ENCODE results near the gene SULT2B1. TPM values are rescaled to one million over a fixed set of nuclear protein-coding genes. Genes with fewer than 3 reads are reported as not detected.
"Not testable (repeated sequence)": the region's sequence is repeated elsewhere in the genome, so short reads cannot be mapped to it uniquely, and the experiment has no call there.

SULT2B1 gene
- total RNA-seq, 2 experiments from 2014 or later: not detected

DNA sequence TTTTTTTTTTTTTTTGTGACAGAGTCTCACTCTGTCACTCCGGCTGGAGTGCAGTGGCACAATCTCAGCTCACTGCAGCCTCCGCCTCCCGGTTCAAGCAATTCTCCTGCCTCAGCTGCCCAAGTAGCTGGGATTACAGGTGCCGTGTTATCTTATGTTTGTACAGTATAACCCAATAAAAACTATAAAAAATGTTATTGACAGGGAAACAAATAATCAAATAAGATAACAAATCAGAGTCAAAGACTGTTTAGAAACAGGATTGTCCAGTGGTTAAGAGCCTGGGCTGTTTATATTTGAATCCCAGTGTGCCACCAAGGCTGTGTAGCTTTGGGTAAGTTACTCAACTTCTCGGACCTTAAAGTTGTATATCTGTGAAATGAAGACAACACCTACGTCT is 21.2 kb upstream of the SULT2B1 start:
- Mint-ChIP-seq H3K4me1 (ENCODE audit: low read depth) (no peaks in the 10 kb centered on the region), H3K9me3 (peaks cover 29% of the 10 kb centered on the region), H3K4me3 (no peak overlapping the region), H3K27me3 (peaks cover 5% of the 10 kb centered on the region), H3K36me3 (peaks cover 4% of the 10 kb centered on the region), H3K27ac (no peak overlapping the region)
- DNase-seq: no peak
- ChIA-PET CTCF (interaction anchor here (1.2 kb wide), 1 partner anchor 58 kb away, joined by 3 read pairs; no protein-coding TSS in a partner anchor), POLR2A (no interaction called here)
- intact Hi-C loops (cut with micrococcal nuclease): no loop called here

GRCh38 chr19:48533770-48534169 is 18.2 kb upstream of the SULT2B1 start:
- Mint-ChIP-seq H3K4me1 (ENCODE audit: low read depth) (no peaks in the 10 kb centered on the region), H3K27ac (no peak overlapping the region), H3K4me3 (no peak overlapping the region), H3K27me3 (peaks cover 3% of the 10 kb centered on the region), H3K36me3 (no peaks in the 10 kb centered on the region), H3K9me3 (peaks cover 5% of the 10 kb centered on the region)
- POLR2A ChIA-PET: no interaction called here
- intact Hi-C loops (cut with micrococcal nuclease): no loop called here
- CTCF ChIA-PET: no interaction called here
- no peak for DNase-seq

DNA sequence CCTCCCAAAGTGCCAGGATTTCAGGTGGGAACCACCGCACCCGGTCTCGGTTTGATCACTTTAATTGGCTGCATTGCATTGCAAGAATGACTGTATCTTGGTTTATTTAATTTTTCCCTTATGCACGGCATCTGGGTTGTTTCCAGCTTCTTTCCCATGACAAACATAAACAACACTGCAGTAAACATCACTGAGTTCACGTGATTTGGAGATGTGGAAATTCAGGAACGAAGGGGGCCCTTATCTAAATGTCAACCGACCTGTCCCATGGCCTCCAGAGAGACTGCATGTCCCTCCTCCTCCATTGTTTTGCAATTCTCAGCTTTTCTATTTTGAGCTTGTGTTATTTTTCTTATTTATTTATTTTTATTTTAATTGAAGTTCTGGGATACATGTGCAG is 14.4 kb upstream of the SULT2B1 start:
- Mint-ChIP-seq H3K27me3 (no peaks in the 10 kb centered on the region), H3K9me3 (no peaks in the 10 kb centered on the region), H3K36me3 (no peaks in the 10 kb centered on the region), H3K27ac (no peak overlapping the region), H3K4me3 (no peak overlapping the region), H3K4me1 (ENCODE audit: low read depth) (no peaks in the 10 kb centered on the region)
- POLR2A ChIA-PET: no interaction called here
- intact Hi-C loops (cut with micrococcal nuclease): no loop called here
- no peak for DNase-seq
- CTCF ChIA-PET: no interaction called here

DNA sequence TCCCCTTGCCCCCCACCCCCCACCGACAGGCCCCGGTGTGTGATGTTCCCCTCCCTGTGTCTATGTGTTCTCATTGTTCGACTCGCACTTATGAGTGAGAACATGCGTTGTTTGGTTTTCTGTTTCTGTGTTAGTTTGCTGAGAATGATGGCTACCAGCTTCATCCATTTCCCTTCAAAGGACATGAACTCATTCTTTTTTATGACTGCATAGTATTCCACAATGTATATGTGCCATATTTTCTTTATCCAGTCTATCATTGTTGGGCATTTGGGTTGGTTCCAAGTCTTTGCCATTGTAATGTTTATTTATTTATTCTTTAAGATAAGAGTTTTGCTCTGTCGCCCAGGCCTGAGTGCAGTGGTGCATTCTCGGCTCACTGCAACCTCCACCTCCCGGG is 13.9 kb upstream of the SULT2B1 start:
- DNase-seq; H3K4me3 Mint-ChIP-seq; H3K27ac Mint-ChIP-seq; H3K27me3 Mint-ChIP-seq; H3K9me3 Mint-ChIP-seq; H3K36me3 Mint-ChIP-seq; POLR2A ChIA-PET; CTCF ChIA-PET; intact Hi-C loops (cut with micrococcal nuclease); H3K4me1 Mint-ChIP-seq (ENCODE audit: low read depth): not testable (repeated sequence)

DNA sequence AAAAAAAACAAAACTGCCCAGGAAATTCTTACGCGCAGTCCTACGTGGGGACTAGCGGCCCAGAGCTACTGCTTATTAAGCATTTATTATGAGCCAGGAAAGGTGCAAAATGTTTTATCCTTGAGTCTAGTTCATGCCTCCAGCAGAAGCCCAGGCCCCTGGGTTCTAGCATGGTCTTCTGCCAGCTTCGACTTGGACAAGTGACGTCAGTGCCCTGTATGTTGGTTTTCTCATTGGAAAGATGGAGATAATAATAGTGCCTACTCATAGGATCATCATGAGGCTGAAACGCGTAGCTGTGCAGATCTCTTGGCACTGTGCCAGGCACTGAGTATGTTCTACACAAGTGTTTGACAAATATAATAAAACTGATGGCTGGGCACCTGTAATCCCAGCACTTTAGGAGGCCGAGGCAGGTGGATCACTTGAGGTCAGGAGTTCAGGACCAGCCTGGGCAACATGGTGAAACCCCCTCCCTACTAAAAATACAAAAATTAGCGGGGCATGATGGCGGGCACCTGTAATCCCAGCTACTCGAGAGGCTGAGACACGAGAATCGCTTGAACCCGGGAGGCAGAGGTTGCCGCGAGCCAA is 12.4 kb upstream of the SULT2B1 start:
- POLR2A ChIA-PET: no interaction called here

GRCh38 chr19:48540110-48540509 is 11.9 kb upstream of the SULT2B1 start:
- H3K36me3 Mint-ChIP-seq: no peaks in the 10 kb centered on the region
- H3K27me3 Mint-ChIP-seq: no peaks in the 10 kb centered on the region
- CTCF ChIA-PET: interaction anchor here (1.2 kb wide), 1 partner anchor 44 kb away, joined by 5 read pairs; no protein-coding TSS in a partner anchor

More for the DNA sequence above, 12.4 kb upstream of the SULT2B1 start:
- Mint-ChIP-seq H3K4me3 (no peak overlapping the region), H3K9me3 (no peaks in the 10 kb centered on the region), H3K36me3 (no peaks in the 10 kb centered on the region), H3K27ac (no peak overlapping the region), H3K4me1 (ENCODE audit: low read depth) (no peaks in the 10 kb centered on the region), H3K27me3 (no peaks in the 10 kb centered on the region)
- DNase-seq: no peak
- CTCF ChIA-PET: interaction anchor here (1.2 kb wide), 1 partner anchor 45 kb away, joined by 5 read pairs; no protein-coding TSS in a partner anchor
- intact Hi-C loops (cut with micrococcal nuclease): no loop called here

GRCh38 chr19:48541813-48542212 is 10.2 kb upstream of the SULT2B1 start:
- ChIA-PET POLR2A (interaction anchor here (0.6 kb wide), 1 partner anchor 755 kb away, joined by 3 read pairs; no protein-coding TSS in a partner anchor), CTCF (interaction anchor here (2.2 kb wide), 1 partner anchor 43 kb away, joined by 6 read pairs; no protein-coding TSS in a partner anchor)
- Mint-ChIP-seq H3K4me1 (ENCODE audit: low read depth) (no peaks in the 10 kb centered on the region), H3K36me3 (no peaks in the 10 kb centered on the region), H3K9me3 (no peaks in the 10 kb centered on the region), H3K27ac (no peak overlapping the region), H3K4me3 (no peak overlapping the region), H3K27me3 (no peaks in the 10 kb centered on the region)
- no peak for DNase-seq
- intact Hi-C loops (cut with micrococcal nuclease): no loop called here

More at GRCh38 chr19:48540110-48540509, 11.9 kb upstream of the SULT2B1 start:
- Mint-ChIP-seq H3K27ac (no peak overlapping the region), H3K4me1 (ENCODE audit: low read depth) (no peaks in the 10 kb centered on the region), H3K4me3 (no peak overlapping the region), H3K9me3 (no peaks in the 10 kb centered on the region)
- POLR2A ChIA-PET: no interaction called here
- intact Hi-C loops (cut with micrococcal nuclease): no loop called here
- DNase-seq: no peak

DNA sequence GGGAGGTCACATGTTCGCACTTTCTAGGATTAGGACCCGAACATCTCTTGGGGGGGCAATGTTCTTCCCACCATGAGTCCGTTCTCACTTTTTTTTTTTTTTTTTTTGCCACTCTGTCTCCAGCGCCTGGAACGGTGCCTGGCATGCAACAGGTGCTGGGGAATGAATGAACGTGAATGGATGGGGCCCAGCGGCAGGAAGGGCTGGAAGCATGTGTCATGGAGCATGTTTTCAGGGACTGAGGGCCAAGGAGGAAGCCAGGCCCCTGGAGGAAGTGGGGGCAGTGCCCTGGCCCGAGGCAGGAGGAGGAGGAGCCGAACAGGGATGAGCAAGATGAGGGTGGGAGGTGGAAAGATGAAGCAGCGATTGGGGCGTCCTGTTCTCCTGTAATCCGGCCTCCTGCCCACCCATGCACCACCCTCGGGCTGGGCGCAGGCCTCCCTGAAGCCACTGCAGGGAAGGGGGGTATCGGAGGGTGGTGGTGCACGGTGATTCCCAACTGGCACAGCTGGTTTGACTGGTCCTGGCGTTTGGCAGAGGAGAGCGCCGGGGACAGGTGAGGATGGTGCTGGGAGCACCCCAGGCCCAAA is 8.8 kb upstream of the SULT2B1 start:
- CTCF ChIA-PET: no interaction called here
- intact Hi-C loops (cut with micrococcal nuclease): no loop called here
- no peaks in the 10 kb centered on the region for H3K4me1 Mint-ChIP-seq (ENCODE audit: low read depth)
- no peak for DNase-seq
- no peaks in the 10 kb centered on the region for H3K9me3 Mint-ChIP-seq
- H3K27me3 Mint-ChIP-seq: no peaks in the 10 kb centered on the region
- H3K4me3 Mint-ChIP-seq: no peak overlapping the region
- H3K27ac Mint-ChIP-seq: no peak overlapping the region
- POLR2A ChIA-PET: no interaction called here
- H3K36me3 Mint-ChIP-seq: no peaks in the 10 kb centered on the region

DNA sequence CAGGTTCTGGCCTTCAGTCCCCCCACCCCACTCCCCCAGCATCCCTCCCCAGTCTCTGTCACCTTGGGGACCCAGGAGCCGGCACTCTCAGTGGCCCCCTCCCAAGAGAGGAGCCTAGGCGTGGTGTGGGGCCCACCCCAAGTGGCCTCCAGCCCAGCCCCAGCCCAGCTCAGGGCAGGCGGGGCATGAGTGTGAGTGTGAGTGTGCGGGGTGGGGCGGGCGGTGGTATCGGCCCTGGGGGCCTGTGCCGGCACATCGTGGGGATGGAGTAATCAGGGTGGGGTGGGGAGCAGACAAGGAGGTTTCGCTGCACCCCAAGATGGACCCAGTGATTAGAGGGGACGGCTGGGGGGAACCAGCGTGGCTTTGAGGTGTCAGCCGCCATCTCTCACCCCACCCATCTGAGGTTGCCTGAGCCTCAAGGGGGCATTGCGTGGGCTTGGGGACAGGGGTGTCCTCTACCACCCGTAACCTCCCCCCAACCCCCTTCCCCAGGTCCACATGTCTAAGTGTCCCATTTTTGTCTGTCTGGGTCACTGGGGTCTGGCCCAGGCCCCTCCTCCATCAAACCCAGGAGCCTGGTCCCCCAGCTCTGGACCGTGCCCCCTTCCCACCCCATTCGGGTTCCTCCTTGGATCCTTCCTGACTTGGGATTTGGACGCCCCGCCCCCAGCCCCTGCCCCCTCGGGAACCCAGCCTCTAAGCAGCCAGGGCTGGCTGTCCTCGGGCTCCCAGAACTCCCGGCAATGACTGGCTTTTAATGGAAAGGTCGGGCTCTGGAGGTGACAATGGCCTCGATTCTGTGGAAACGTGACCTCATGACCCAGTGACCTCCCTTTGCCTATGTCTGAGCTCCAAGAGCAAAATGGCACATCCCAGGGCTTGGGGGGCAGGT is 6.9 kb upstream of the SULT2B1 start:
- ChIA-PET CTCF (no interaction called here), POLR2A (no interaction called here)
- no peak overlapping the region for H3K4me3 Mint-ChIP-seq
- H3K9me3 Mint-ChIP-seq: no peaks in the 10 kb centered on the region
- H3K36me3 Mint-ChIP-seq: no peaks in the 10 kb centered on the region
- intact Hi-C loops (cut with micrococcal nuclease): no loop called here
- DNase-seq: no peak
- H3K27me3 Mint-ChIP-seq: no peaks in the 10 kb centered on the region
- H3K4me1 Mint-ChIP-seq (ENCODE audit: low read depth): no peaks in the 10 kb centered on the region
- H3K27ac Mint-ChIP-seq: no peak overlapping the region

DNA sequence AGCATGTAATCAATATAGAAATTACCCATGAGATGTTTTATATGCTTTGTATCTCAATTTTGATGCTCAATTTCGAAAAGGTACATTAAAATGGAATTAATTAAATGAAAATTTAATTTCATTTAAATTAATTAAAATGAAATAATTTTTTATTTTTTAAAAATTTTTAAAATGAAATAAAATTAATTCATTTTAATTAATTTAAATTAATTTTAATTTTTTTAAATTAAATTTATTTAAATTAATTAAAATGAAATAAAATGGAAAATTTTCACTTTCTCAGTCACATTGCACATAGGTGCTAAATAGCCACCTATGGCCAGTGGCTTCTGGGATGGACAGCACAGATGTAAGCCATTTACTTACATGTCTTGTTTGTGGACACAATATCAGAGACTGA is 4.2 kb upstream of the SULT2B1 start:
- no peak for DNase-seq
- Mint-ChIP-seq H3K4me3 (no peak overlapping the region), H3K9me3 (no peaks in the 10 kb centered on the region), H3K27me3 (peaks cover 2% of the 10 kb centered on the region), H3K27ac (no peak overlapping the region), H3K36me3 (no peaks in the 10 kb centered on the region), H3K4me1 (ENCODE audit: low read depth) (no peaks in the 10 kb centered on the region)
- POLR2A ChIA-PET: no interaction called here
- intact Hi-C loops (cut with micrococcal nuclease): no loop called here
- CTCF ChIA-PET: no interaction called here

- no peak for DNase-seq
- H3K36me3 Mint-ChIP-seq: no peaks in the 10 kb centered on the region
- ChIA-PET POLR2A (no interaction called here), CTCF (no interaction called here)
- H3K9me3 Mint-ChIP-seq: no peaks in the 10 kb centered on the region
- intact Hi-C loops (cut with micrococcal nuclease): no loop called here
- peaks cover 2% of the 10 kb centered on the region for H3K27me3 Mint-ChIP-seq
- H3K4me3 Mint-ChIP-seq: no peak overlapping the region
- H3K27ac Mint-ChIP-seq: no peak overlapping the region
- H3K4me1 Mint-ChIP-seq (ENCODE audit: low read depth): no peaks in the 10 kb centered on the region
Measured at GRCh38 chr19:48548253-48548911, 3.6 kb upstream of the SULT2B1 start.

- intact Hi-C loops (cut with micrococcal nuclease): no loop called here
- DNase-seq: no peak
- peaks cover 2% of the 10 kb centered on the region for H3K27me3 Mint-ChIP-seq
- H3K9me3 Mint-ChIP-seq: no peaks in the 10 kb centered on the region
- no peak overlapping the region for H3K4me3 Mint-ChIP-seq
- ChIA-PET POLR2A (no interaction called here), CTCF (no interaction called here)
- no peaks in the 10 kb centered on the region for H3K4me1 Mint-ChIP-seq (ENCODE audit: low read depth)
- H3K27ac Mint-ChIP-seq: no peak overlapping the region
- no peaks in the 10 kb centered on the region for H3K36me3 Mint-ChIP-seq
Measured at GRCh38 chr19:48549380-48549779, 2.6 kb upstream of the SULT2B1 start.

All from activated CD4-positive, alpha-beta memory T cell treated with anti-CD3 and anti-CD28 coated beads for 36 hours (primary cell).